ENCODE measurements around the gene OTOS. TPM values are rescaled to one million over a fixed set of nuclear protein-coding genes. Genes with fewer than 3 reads are reported as not detected.

Gene OTOS
- total RNA-seq, 1 experiment from 2014 or later = not detected

Other genes starting within 250 kb of the OTOS start
- gene NDUFA10, start 115.3 kb downstream of the OTOS start, total RNA-seq (2021; ENCODE audit: unreplicated experiment) = 154 TPM
- gene OR6B2, start 110.2 kb downstream of the OTOS start, total RNA-seq (2021; ENCODE audit: unreplicated experiment) = not detected
- gene OR6B3, start 87.1 kb downstream of the OTOS start, total RNA-seq (2021; ENCODE audit: unreplicated experiment) = not detected
- 134 TPM for gene COPS9, start 4.4 kb downstream of the OTOS start, total RNA-seq (2021; ENCODE audit: unreplicated experiment)